ENCODE data around the gene TLK1.

TLK1 gene

GRCh38 chr2:170950221-170950761, 210.4 kb downstream of the TLK1 start:
- DNase-seq: no peak

DNA sequence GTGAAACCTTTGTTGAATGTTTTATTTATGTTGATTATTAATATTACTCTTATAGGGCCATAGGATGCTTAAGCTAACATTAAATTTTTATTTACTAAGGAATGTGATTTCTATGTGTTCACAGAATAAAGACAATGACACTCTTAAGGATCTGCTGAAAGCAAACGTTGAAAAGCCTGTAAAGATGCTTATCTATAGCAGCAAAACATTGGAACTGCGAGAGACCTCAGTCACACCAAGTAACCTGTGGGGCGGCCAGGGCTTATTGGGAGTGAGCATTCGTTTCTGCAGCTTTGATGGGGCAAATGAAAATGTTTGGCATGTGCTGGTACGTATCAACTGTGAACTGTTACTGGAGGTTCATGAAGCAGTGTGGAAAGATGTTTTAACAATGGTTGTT, 211.3 kb downstream of the TLK1 start:
- no peak for DNase-seq

DNA sequence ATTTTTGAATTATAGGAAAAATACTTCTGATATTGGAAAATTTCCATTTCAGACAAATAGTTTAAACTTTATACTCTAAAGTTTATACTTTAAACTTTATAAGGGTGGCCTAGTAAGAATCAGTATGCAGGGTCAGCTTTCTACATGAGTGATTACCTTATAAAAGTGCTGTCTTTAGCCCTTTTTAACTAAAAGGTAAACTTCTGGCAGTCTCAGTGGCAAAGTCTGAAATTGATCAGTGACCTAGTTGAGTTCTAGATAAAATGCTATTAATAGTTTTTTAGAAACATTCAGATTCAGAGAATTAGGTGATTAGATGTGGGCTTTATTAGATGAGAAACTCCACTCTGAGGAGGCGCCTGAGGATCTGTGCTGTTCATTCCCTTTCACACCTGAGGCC, 216.1 kb downstream of the TLK1 start:
- DNase-seq: no peak

- DNase-seq: no peak
Measured at GRCh38 chr2:170943596-170943995, 217.1 kb downstream of the TLK1 start.

- no peak for DNase-seq
Measured at GRCh38 chr2:170943041-170943440, 217.7 kb downstream of the TLK1 start.

DNA sequence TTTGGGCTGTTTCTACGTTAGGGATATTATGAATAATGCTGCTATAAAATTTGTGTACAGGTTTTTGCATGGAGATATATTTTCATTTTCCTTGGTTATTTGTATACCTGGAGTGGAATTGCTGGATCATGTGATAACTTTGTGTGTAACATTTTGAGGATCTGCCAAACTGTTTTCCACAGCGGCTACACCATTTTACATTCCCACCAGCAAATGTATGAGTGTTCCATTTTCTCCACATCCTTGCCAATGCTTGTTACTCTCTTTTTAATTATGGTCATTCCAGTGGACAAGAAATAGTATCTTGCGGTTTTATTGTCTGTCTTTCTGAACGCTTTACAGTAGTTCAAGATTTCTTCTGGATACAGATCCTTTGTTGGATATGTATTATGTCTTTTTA, 218.1 kb downstream of the TLK1 start:
- no peak for DNase-seq

All from NK-92 treated with Interleukin-12 subunit alpha and Interleukin-12 subunit beta, amount 100 ng/mL, for 24 hours (cell line).